LNCAP (cell line): Measurements from ENCODE around the gene DOK3.

ENCODE experiments used
- TF ChIP-seq, protein P1 (sequence below): fragments of 450-650 bp; IDR thresholded peaks from 2 replicates; pipeline ENCODE4 v1.5.1; 2017; ENCODE audit warnings: mild to moderate bottlenecking

The DOK3 gene

DNA sequence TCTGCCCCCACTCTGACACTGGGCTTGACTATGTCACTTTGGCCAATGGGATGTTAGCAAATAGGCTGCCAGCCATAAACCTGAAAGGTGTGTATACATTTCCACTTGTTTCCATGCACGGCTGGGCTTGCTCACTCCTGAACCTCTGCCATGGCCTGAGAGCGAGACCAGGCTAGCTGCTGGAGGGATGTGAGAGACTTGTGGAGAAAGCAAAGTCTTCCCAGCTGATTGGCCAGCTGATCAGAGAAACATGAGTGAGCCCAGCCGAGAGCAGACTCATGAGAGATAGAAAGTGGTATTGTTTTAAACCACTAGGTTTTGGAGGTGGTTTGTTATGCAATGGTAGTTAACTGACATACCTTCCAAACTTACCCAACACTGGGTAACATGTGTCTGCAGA, 30.8 kb upstream of the DOK3 start:
- TF ChIP-seq, protein P1, sequence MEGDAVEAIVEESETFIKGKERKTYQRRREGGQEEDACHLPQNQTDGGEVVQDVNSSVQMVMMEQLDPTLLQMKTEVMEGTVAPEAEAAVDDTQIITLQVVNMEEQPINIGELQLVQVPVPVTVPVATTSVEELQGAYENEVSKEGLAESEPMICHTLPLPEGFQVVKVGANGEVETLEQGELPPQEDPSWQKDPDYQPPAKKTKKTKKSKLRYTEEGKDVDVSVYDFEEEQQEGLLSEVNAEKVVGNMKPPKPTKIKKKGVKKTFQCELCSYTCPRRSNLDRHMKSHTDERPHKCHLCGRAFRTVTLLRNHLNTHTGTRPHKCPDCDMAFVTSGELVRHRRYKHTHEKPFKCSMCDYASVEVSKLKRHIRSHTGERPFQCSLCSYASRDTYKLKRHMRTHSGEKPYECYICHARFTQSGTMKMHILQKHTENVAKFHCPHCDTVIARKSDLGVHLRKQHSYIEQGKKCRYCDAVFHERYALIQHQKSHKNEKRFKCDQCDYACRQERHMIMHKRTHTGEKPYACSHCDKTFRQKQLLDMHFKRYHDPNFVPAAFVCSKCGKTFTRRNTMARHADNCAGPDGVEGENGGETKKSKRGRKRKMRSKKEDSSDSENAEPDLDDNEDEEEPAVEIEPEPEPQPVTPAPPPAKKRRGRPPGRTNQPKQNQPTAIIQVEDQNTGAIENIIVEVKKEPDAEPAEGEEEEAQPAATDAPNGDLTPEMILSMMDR: no peak

DNA sequence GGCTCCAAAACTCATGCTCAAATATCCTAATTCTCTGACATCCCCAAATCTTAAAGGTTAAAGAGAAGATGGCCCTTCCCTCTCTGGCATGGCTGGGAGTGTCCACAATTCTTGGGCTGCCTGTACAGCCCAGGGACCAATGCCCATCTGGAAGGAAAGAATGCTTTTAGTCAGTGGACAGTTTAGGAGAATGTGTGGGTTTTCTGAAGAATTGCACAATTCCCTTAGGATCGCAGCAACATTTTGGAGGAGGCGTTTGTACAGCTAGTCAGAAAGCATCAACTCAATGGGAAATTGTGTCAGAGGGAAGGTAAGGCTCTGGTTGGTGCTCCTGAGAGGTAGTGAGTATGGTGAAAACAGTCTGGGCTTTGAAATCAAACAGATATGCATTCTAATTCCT, 29.8 kb upstream of the DOK3 start:
- TF ChIP-seq, protein P1: no peak

DNA sequence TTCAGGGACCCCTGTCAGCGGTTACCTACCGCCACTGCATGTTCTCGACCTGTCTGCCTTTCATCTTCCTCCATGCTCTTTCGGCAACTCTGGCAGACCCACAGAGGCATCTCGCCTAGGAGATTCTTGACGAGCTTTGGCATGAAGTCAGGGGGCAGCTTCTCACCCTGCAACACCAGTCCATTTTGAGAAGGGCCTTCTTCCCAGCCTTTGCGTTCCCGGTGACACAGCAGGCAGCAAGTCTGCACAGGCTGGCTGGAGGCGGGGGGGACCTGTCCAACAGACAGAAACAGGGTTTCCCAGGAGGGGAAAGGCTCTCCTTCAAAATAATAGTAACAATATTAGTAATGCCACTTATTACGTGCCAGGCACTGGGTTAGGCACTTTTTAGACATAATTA, 29.2 kb upstream of the DOK3 start:
- TF ChIP-seq, protein P1: no peak

DNA sequence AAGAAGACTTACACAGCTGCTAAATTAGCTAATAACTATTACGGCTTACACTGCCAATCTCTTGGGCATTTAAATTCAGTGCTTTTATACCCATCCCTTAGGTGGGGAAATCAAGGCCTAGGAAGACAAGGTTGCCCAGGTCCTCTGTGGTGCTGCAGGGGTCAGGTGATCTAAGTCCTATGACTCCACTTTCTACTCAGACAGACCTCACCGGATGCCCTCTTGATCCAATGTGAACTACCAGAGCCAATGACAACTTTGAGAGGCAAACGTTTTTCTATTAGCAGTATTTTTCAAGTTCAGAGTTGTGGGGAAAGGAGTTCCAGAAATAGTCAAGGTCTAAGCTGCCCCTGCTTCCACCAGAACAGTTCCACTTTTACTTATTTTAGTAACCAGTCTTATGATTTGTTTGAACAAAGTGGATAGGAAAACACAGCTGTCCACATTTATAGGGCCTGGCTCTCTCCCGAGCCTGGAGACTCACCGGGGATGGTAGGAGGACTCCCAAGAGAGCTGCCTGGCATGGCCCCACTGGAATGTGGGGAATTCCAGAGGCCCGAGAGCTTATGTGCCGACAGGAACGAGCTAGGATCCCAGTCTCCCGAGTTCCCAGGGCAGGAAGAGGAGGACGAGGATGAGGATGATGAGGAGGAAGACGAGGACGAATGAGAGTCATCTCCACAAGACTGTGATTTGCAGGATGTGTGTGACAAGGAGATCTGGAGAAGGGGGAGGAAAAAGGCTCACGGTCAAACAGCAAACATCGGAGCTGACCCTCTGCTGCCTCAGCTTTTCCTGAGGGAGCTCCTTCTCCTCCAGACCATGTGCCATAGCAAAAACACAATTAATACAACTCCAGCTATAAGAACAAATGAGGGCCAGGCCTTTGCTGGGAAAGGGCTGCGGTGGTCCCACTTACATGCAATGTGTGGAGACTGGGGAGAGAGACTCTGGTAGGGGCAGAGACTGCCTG, 28.0 kb upstream of the DOK3 start:
- TF ChIP-seq, protein P1: no peak

DNA sequence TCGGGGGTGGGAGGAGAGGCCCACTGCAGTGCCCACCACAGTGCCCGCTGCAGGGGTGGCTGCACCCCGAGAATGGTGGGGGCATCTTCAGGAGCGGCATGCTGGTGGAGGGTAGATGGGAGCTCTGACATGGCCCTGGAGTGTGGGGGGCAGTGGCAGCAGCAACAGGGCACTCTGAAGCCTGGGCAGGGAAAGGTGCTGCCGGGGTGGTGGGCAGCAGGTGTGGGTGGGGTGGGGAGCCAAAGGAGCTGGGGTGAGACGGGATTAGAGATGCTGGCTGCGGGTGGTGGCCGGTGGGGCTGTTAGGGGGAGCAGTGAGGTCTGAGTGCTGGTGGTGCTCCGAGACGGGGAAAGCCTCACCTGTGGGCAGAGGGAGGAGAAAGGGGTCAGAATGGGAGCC, 26.8 kb upstream of the DOK3 start:
- TF ChIP-seq, protein P1: no peak

DNA sequence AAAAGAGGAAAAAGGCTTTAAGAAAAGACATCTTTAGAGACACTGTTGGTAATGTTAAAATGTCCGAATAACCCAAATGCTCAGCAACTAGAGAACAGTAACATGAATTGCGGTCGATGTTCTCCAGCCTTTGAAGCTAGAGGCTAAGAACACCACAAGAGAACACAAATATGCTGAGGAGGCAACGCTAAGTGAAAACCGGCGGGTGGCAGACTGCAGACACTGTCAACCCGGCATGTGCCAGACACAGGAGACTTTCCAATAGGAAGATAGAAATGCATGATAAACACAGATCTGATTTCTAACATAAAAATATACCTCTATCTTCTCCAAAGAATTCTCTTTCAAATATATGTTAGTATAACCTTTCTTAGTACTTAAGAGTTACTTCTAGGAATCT, 25.5 kb upstream of the DOK3 start:
- TF ChIP-seq, protein P1: no peak

DNA sequence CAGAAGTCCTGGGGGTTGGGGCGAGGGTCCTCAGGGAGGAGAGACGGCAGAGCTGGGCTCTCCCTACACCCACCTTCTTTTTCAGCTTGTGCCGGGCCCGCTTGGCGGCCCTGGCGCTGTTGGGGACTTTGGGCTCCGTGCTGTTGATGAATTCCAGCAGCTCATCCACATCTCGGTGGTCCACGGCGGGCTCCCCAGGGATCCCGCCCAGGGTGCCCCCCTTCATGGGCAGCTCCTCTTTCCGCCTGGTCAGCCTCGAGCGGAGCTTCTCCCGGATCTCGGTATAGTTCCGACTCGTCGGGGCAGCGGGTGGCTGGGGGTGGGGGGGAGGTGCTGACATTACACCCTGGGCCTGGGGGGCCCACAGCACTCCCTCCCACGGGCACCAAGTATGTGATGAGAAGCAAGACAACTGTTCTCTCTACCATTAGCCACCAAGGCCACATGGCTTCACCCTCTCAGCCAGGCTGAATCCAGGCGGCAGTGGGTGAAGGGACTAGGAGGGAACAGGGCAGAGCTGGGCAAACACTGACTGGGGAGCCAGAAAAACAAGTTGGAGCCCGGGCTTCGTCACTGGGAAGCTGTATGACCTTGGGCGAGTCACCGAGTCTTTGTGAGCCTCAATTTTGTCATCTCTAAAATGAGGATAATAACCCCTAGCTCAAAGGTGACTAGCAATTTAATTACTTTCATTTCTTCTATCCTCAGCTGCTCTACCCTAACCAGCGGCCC, 21.7 kb upstream of the DOK3 start:
- TF ChIP-seq, protein P1: no peak
